Forelimb muscle (tissue), 1 donor: Measurements from ENCODE around the gene APBB1IP. TPM values are rescaled to one million over a fixed set of nuclear protein-coding genes. Genes with fewer than 3 reads are reported as not detected.
"Not testable (repeated sequence)": the region's sequence is repeated elsewhere in the genome, so short reads cannot be mapped to it uniquely, and the experiment has no call there.

Experiments
- DNase-seq: peaks from one replicate; pipeline ENCODE4 v3.0.0-alpha.2; 2013; ENCODE audit warnings: low read depth
- polyA plus RNA-seq: library from polyadenylated mRNA; unstranded; fragments of 120-200 nt; gene quantifications from one replicate; pipeline ENCODE4 v1.2.1, GENCODE V29; 2013; ENCODE audit not compliant: insufficient read length

The APBB1IP gene
- polyA plus RNA-seq, 1 donor, result 1.6 TPM

GRCh38 chr10:26556748-26557640 lies 118.9 kb downstream of the APBB1IP start:
- DNase-seq, result peak; percentile 32

GRCh38 chr10:26557641-26558014 lies 119.5 kb downstream of the APBB1IP start:
- no peak for DNase-seq

GRCh38 chr10:26566525-26567350 lies 128.6 kb downstream of the APBB1IP start:
- no peak for DNase-seq

GRCh38 chr10:26567351-26567721 lies 129.2 kb downstream of the APBB1IP start:
- DNase-seq, result no peak

GRCh38 chr10:26571655-26572054 lies 133.5 kb downstream of the APBB1IP start:
- no peak for DNase-seq

- DNase-seq, result no peak
Observed at GRCh38 chr10:26573674-26574073, 135.5 kb downstream of the APBB1IP start.

- DNase-seq, result no peak
Observed at GRCh38 chr10:26574783-26575182, 136.6 kb downstream of the APBB1IP start.

- DNase-seq, result not testable (repeated sequence)
Observed at GRCh38 chr10:26578371-26578770, 140.2 kb downstream of the APBB1IP start.

GRCh38 chr10:26579256-26580063 lies 141.3 kb downstream of the APBB1IP start:
- no peak for DNase-seq

GRCh38 chr10:26586211-26586610 lies 148.1 kb downstream of the APBB1IP start:
- DNase-seq, result no peak

- no peak for DNase-seq
Observed at GRCh38 chr10:26588611-26589010, 150.5 kb downstream of the APBB1IP start.

- not testable (repeated sequence) for DNase-seq
Observed at GRCh38 chr10:26589813-26590212, 151.7 kb downstream of the APBB1IP start.

- no peak for DNase-seq
Observed at GRCh38 chr10:26593896-26594295, 155.8 kb downstream of the APBB1IP start.

GRCh38 chr10:26603283-26603682 lies 165.1 kb downstream of the APBB1IP start:
- not testable (repeated sequence) for DNase-seq

GRCh38 chr10:26604320-26605093 lies 166.4 kb downstream of the APBB1IP start:
- DNase-seq, result not testable (repeated sequence)

- DNase-seq, result not testable (repeated sequence)
Observed at GRCh38 chr10:26606389-26606877, 168.3 kb downstream of the APBB1IP start.

- no peak for DNase-seq
Observed at GRCh38 chr10:26612151-26612915, 174.2 kb downstream of the APBB1IP start.
